Middle frontal gyrus (tissue), 1 donor: ENCODE data around the gene ZNF57.
"Not testable (repeated sequence)": the region's sequence is repeated elsewhere in the genome, so short reads cannot be mapped to it uniquely, and the experiment has no call there.

ENCODE experiments used
- DNase-seq: peaks from one replicate; pipeline ENCODE4 v3.0.0-alpha.2; 2015; ENCODE audit warnings: low spot score; ENCODE audit errors: extremely low spot score

Gene ZNF57

GRCh38 chr19:2952953-2953481, 52.3 kb downstream of the ZNF57 start:
- no peak for DNase-seq

DNA sequence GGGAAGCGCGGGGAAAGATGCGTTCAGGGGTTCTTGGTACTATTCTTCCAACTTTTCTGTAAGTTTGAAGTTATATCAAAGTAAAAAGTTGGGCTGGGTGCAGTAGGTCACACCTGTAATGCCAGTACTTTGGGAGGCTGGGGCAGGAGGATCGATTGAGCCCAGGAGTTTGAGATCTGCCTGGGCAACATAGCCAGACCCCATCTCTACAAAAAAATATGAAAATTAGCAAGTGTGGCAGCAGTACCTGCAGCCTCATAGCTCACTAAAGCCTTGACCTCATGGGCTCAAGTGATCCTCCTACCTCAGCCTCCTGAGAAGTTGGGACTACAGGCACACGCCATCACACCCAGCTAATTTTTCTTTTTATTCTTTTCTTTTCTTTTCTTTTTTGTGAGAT, 56.4 kb downstream of the ZNF57 start:
- no peak for DNase-seq

GRCh38 chr19:2960120-2960519, 59.4 kb downstream of the ZNF57 start:
- DNase-seq = no peak

DNA sequence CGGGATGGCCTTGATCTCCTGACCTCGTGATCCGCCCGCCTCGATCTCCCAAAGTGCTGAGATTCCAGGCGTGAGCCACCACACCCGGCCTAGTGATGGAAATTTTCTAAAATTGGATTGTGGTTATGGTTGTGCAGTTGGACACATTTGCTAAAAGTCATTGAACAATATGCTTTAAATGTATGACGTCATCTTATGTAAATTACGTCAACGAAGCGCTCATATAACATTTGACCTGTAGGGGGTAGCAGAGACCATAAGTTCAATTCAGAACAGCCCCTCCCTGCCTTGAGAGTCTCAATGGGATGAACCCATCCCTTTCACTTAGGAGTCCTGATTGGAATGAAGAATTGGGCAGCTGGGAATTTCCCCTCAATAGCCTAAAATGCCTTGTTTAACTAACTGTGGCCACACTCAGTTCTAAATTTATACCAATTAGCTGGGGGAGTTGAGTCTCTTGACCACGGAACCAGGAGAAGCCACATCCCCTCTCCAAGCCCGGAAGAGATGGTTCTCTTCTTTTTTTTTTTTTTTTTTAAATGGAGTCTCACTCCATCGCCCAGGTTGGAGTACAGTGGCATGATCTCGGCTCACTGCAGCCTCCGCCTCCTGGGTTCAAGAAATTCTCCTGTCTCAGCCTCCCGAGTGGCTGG, 61.4 kb downstream of the ZNF57 start:
- peak; percentile 56 for DNase-seq

GRCh38 chr19:2963122-2963521, 62.4 kb downstream of the ZNF57 start:
- no peak for DNase-seq

- DNase-seq = not testable (repeated sequence)
These were observed 62.9 kb downstream of the ZNF57 start for GRCh38 chr19:2963631-2964030.

DNA sequence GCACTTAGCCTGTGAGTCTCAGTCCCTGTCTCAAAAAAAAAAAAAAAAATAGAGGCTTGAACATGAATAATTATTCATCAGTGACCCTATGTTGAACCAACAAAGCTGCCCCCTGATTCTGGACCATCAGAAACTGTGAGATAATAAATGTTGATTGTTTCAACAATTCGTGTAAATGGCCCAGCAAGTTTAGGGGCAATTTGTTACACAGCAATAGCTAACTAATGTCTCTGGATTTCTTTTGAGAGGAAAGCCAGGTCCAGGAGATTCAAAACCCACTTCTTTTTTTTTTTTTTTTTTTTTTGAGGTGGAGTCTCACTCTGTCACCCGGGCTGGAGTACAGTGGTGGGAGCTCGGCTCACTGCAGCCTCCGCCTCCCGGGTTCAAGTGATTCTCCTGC, 64.1 kb downstream of the ZNF57 start:
- no peak for DNase-seq

- no peak for DNase-seq
These were observed 67.2 kb downstream of the ZNF57 start for GRCh38 chr19:2967972-2968371.
